ENCODE data around the gene SEMA6B. TPM values are rescaled to one million over a fixed set of nuclear protein-coding genes. Genes with fewer than 3 reads are reported as not detected.

SEMA6B gene
- polyA plus RNA-seq, 1 donor from 2014 or later: not detected

- H3K9me3 Mint-ChIP-seq: no peaks in the 10 kb centered on the region
- H3K36me3 Mint-ChIP-seq: peaks cover 2% of the 10 kb centered on the region
- H3K4me1 Mint-ChIP-seq: peaks cover 0 to 5% (median 3%) of the 10 kb centered on the region in 3 donors
- H3K27ac Mint-ChIP-seq: no peak overlapping the region
- no peak overlapping the region for H3K4me3 Mint-ChIP-seq
- peaks cover 50% of the 10 kb centered on the region for H3K27me3 Mint-ChIP-seq
Measured at GRCh38 chr19:4594201-4594600, 34.7 kb upstream of the SEMA6B start.

- H3K4me1 Mint-ChIP-seq: peaks cover 0 to 4% (median 1%) of the 10 kb centered on the region in 3 donors
- peaks cover 50% of the 10 kb centered on the region for H3K27me3 Mint-ChIP-seq
- H3K9me3 Mint-ChIP-seq: no peaks in the 10 kb centered on the region
- H3K36me3 Mint-ChIP-seq: no peaks in the 10 kb centered on the region
- H3K27ac Mint-ChIP-seq: no peak overlapping the region
- no peak overlapping the region for H3K4me3 Mint-ChIP-seq
Measured at GRCh38 chr19:4593409-4593851, 33.9 kb upstream of the SEMA6B start.

- H3K4me3 Mint-ChIP-seq: no peak overlapping the region
- H3K27ac Mint-ChIP-seq: no peak overlapping the region
- H3K27me3 Mint-ChIP-seq: peaks cover 48% of the 10 kb centered on the region
- H3K9me3 Mint-ChIP-seq: no peaks in the 10 kb centered on the region
- peaks cover 0 to 2% (median 0%) of the 10 kb centered on the region in 3 donors for H3K4me1 Mint-ChIP-seq
- H3K36me3 Mint-ChIP-seq: no peaks in the 10 kb centered on the region
Measured at GRCh38 chr19:4592445-4592844, 33.0 kb upstream of the SEMA6B start.

- no peaks in the 10 kb centered on the region for H3K4me1 Mint-ChIP-seq
- peak overlapping the region in 1 of 4 donors; percentile 41 for H3K4me3 Mint-ChIP-seq
- peak overlapping the region in 1 of 3 donors; percentile 8 for H3K27ac Mint-ChIP-seq
- peaks cover 42% of the 10 kb centered on the region for H3K27me3 Mint-ChIP-seq
- H3K36me3 Mint-ChIP-seq: no peaks in the 10 kb centered on the region
- H3K9me3 Mint-ChIP-seq: no peaks in the 10 kb centered on the region
Measured at GRCh38 chr19:4591320-4591719, 31.8 kb upstream of the SEMA6B start.

GRCh38 chr19:4590559-4590958, 31.1 kb upstream of the SEMA6B start:
- no peaks in the 10 kb centered on the region for H3K4me1 Mint-ChIP-seq

GRCh38 chr19:4589579-4590410, 30.3 kb upstream of the SEMA6B start:
- Mint-ChIP-seq H3K36me3 (peaks cover 2% of the 10 kb centered on the region), H3K27ac (no peak overlapping the region), H3K27me3 (peaks cover 51% of the 10 kb centered on the region), H3K4me1 (peaks cover 0 to 1% (median 0%) of the 10 kb centered on the region in 3 donors), H3K4me3 (no peak overlapping the region), H3K9me3 (no peaks in the 10 kb centered on the region)

More at GRCh38 chr19:4590559-4590958, 31.1 kb upstream of the SEMA6B start:
- no peak overlapping the region for H3K27ac Mint-ChIP-seq
- peaks cover 45% of the 10 kb centered on the region for H3K27me3 Mint-ChIP-seq
- H3K36me3 Mint-ChIP-seq: peaks cover 2% of the 10 kb centered on the region
- no peak overlapping the region for H3K4me3 Mint-ChIP-seq
- no peaks in the 10 kb centered on the region for H3K9me3 Mint-ChIP-seq

- Mint-ChIP-seq H3K4me3 (no peak overlapping the region), H3K4me1 (peaks cover 0 to 3% (median 0%) of the 10 kb centered on the region in 3 donors), H3K9me3 (no peaks in the 10 kb centered on the region), H3K36me3 (peaks cover 2% of the 10 kb centered on the region), H3K27me3 (peaks cover 50% of the 10 kb centered on the region), H3K27ac (peak overlapping the region in 1 of 3 donors; percentile 4)
Measured at GRCh38 chr19:4588291-4588761, 28.8 kb upstream of the SEMA6B start.

- peaks cover 2% of the 10 kb centered on the region for H3K36me3 Mint-ChIP-seq
- peak overlapping the region in 1 of 4 donors; percentile 27 for H3K4me3 Mint-ChIP-seq
- peaks cover 0 to 3% (median 0%) of the 10 kb centered on the region in 3 donors for H3K4me1 Mint-ChIP-seq
- peaks cover 50% of the 10 kb centered on the region for H3K27me3 Mint-ChIP-seq
- no peaks in the 10 kb centered on the region for H3K9me3 Mint-ChIP-seq
- no peak overlapping the region for H3K27ac Mint-ChIP-seq
Measured at GRCh38 chr19:4587527-4587926, 28.0 kb upstream of the SEMA6B start.

- Mint-ChIP-seq H3K4me1 (peaks cover 4 to 7% (median 5%) of the 10 kb centered on the region in 3 donors), H3K27ac (no peak overlapping the region), H3K36me3 (peaks cover 2% of the 10 kb centered on the region), H3K27me3 (peaks cover 51% of the 10 kb centered on the region), H3K4me3 (no peak overlapping the region), H3K9me3 (no peaks in the 10 kb centered on the region)
Measured at GRCh38 chr19:4586691-4587090, 27.2 kb upstream of the SEMA6B start.

- H3K36me3 Mint-ChIP-seq: peaks cover 2% of the 10 kb centered on the region
- no peaks in the 10 kb centered on the region for H3K9me3 Mint-ChIP-seq
- no peak overlapping the region for H3K4me3 Mint-ChIP-seq
- H3K4me1 Mint-ChIP-seq: peaks cover 4 to 7% (median 5%) of the 10 kb centered on the region in 3 donors
- no peak overlapping the region for H3K27ac Mint-ChIP-seq
- peaks cover 47% of the 10 kb centered on the region for H3K27me3 Mint-ChIP-seq
Measured at GRCh38 chr19:4586245-4586644, 26.8 kb upstream of the SEMA6B start.

- Mint-ChIP-seq H3K27me3 (peaks cover 41% of the 10 kb centered on the region), H3K4me1 (peaks cover 4 to 7% (median 5%) of the 10 kb centered on the region in 3 donors), H3K9me3 (no peaks in the 10 kb centered on the region), H3K36me3 (peaks cover 2% of the 10 kb centered on the region), H3K27ac (no peak overlapping the region), H3K4me3 (no peak overlapping the region)
Measured at GRCh38 chr19:4585556-4585955, 26.1 kb upstream of the SEMA6B start.

GRCh38 chr19:4584670-4585460, 25.4 kb upstream of the SEMA6B start:
- Mint-ChIP-seq H3K9me3 (no peaks in the 10 kb centered on the region), H3K36me3 (peaks cover 2% of the 10 kb centered on the region), H3K4me1 (peaks cover 4 to 7% (median 5%) of the 10 kb centered on the region in 3 donors), H3K27me3 (peaks cover 38% of the 10 kb centered on the region), H3K4me3 (peak overlapping the region in 1 of 4 donors; percentile 57), H3K27ac (peak overlapping the region in 2 of 3 donors; percentile 16 to 53)

GRCh38 chr19:4583961-4584669, 24.6 kb upstream of the SEMA6B start:
- Mint-ChIP-seq H3K4me3 (no peak overlapping the region), H3K27me3 (peaks cover 42% of the 10 kb centered on the region), H3K9me3 (no peaks in the 10 kb centered on the region), H3K4me1 (peaks cover 4 to 7% (median 5%) of the 10 kb centered on the region in 3 donors), H3K27ac (no peak overlapping the region), H3K36me3 (peaks cover 2% of the 10 kb centered on the region)

GRCh38 chr19:4582980-4583842, 23.7 kb upstream of the SEMA6B start:
- Mint-ChIP-seq H3K36me3 (peaks cover 2% of the 10 kb centered on the region), H3K27me3 (peaks cover 43% of the 10 kb centered on the region), H3K9me3 (no peaks in the 10 kb centered on the region), H3K4me1 (peaks cover 4 to 7% (median 5%) of the 10 kb centered on the region in 3 donors), H3K27ac (no peak overlapping the region), H3K4me3 (peak overlapping the region in 1 of 4 donors; percentile 76)
